Stimulated activated CD4-positive, alpha-beta T cell treated with anti-CD3 and anti-CD28 coated beads, Interleukin-4, amount 100 ng/mL, for 24 hours (primary cell): ENCODE measurements around the gene SLC7A10.
"Not testable (repeated sequence)": the region's sequence is repeated elsewhere in the genome, so short reads cannot be mapped to it uniquely, and the experiment has no call there.

Source experiments
- DNase-seq: peaks from one replicate; pipeline ENCODE4 v3.0.0-alpha.2; 2020

Gene SLC7A10

DNA sequence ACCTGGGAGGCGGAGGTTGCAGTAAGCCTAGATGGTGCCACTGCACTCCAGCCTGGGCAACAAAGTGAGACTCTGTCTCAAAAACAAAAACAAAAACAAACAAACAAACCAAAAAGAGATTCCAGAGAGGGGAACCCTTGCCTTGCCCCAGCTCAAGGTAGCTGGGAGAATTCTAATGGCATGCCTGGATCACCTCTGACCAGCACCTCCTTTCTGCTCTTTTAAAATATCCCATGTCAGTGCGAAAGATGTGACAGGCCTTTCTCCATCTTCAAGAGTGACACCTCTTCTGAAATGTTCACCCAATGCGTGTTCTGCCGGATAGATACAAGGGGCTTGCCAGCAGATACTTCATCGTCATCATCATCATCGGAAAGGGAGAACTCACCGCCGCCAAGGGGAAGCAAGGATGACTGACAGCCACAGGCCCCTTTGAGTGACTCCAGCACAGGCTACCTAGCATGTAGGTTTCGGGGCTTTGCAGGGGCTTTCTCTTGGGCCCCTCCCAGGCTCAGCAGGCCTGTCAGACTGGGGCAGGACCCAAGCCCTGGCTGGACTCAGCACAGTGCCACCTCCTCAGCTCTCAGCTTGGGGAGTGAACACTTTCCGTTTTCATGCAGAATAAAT, 50.4 kb downstream of the SLC7A10 start:
- no peak for DNase-seq

DNA sequence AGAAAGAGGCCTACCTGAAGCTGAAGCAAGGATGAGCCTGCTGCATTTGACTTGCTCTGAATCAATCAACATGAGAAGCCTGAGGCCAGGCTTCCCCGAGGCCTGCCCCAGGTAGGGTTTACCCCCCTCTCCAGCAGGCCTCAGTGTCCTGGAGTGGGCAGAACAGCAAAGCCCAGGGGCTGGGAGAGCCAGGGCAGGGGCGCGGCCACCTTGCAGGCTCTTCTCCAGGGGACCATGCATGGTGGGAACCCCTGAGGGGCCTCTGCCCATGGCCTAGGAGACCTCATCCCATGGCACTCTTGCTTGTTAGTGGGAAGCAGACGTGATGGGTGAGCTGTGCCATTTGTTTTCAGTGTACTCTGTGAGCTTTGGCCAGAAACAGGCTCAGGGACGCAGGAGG, 51.5 kb downstream of the SLC7A10 start:
- DNase-seq = no peak

DNA sequence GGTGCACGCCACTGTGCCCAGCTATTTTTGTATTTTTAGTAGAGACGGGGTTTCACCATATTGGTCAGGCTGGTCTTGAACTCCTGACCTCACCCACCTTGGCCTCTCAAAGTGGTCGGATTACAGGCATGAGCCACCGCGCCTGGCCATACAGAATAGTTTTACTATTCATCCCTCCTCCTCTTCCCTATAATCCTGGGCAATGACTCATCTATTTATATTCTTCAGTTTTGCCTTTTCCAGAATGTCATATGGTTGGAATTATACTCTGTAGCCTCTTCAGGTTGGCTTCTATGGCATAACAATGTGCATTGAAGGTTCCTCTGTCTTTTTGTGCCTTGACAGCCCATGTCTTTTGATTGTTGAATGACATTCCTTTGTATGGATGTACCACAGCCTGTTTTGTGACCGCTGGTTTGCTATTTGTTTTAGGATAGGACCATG, 53.7 kb downstream of the SLC7A10 start:
- no peak for DNase-seq

DNA sequence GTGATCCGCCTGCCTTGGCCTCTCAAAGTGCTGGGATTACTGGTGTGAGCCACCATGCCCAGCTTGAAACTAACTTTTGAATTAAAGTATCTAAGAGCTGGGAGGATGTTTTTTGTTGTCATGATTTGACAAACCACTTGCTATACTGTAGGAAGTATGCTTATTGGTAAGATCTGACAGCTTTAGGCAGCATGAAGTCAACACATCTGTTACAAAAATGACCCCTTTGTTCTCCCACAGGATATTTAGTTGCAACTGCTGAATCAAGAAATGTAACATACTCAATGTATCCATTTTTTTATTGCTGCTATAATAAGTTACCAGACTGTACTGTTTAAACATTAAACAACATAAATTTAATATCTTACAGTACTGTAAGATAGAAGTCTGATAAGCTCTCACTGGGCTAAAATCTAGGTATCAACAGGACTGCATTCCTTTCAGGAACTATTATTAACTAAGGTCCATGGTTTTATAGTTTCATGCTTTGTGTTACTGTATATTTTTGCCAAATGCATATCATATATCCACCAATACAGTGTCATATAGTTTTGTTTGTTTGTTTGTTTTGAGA, 54.3 kb downstream of the SLC7A10 start:
- DNase-seq = no peak

DNA sequence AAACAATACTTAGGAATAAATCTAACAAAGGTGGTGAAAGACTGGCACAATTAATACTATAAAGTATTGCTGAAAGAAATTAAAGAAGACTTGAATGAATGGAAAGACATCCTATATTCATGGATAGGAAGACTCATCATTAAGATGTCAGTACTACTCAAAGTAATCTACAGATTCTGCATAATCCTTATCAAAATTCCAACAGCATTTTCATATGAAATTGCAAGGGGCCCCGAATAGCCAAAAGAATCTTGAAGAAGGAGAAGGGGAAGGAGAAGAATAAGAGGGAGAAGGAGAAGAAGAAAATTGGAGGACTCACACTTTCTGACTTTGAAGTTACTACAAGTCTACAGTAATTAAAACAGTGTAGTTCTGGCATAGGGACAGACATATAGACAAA, 57.1 kb downstream of the SLC7A10 start:
- DNase-seq = no peak

DNA sequence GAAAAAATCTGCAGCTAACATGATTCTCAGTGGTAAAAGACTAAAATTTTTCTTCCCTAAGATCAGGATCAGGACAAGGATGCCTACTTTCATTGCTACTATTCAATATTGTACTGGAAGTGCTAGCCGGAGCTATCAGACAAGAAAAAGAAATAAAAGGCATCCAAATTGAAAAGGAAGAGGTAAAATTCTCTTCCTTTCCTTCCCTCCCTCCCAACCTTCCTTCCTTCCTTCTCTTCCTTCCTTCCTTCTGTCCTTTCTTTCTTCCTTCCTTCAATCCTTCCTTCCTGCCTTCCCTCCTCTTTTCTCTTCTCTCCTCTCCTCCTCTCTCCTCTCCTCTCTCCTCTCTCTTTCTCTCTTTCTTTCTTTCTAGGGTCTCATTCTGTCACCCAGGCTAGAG, 58.2 kb downstream of the SLC7A10 start:
- no peak for DNase-seq

DNA sequence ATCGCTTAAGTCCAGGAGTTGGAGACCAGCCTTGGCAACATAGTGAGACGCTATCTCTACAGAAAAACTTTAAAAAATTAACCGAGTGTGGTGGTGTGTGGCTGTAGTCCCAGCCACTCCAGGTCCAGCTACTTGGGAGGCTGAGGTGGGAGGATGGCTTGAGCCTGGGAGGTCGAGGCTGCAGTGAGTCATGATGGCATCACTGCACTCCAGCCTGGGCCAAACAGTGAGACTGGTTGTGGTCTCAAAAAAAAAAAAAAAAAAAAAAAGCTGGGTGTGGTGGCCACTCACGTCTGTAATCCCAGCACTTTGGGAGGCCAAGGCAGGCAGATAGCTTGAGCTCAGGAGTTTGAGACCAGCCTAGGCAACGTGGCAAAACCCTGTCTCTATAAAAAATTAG, 59.6 kb downstream of the SLC7A10 start:
- DNase-seq = not testable (repeated sequence)

DNA sequence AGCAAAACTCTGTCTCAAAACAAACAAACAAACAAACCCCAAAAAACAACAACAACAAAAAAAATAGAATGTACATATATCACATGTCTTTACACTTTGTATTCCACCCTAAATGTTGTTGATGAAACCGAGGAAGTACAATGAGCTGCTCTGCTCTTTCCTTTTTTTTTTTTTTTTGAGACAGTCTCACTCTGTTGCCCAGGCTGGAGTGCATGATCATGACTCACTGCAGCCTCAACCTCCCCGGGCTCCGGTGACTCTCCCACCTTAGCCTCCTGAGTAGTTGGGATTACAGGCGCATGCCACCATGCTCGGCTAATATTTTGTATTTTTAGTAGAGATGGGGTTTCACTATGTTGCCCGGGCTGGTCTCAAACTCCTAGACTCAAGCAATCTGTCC, 62.2 kb downstream of the SLC7A10 start:
- no peak for DNase-seq

DNA sequence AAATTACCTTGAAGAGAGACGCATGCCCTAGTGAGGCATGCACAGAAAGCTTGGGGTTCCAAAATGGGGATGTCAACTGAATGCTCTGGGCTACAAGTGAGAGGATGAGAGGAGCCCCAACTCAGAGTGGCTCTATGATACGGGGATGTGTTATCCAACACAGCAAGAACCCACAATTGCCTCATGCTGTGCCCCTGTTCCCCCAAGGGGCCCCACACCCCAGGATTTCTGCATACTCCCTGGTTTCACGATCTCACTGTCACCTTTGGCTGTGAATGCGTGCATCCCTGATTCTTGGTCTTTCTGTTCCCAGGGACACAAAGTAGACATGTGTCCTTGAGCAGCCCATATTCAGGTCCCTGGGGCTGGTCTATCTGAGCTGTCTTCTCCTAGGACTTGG, 64.4 kb downstream of the SLC7A10 start:
- no peak for DNase-seq

DNA sequence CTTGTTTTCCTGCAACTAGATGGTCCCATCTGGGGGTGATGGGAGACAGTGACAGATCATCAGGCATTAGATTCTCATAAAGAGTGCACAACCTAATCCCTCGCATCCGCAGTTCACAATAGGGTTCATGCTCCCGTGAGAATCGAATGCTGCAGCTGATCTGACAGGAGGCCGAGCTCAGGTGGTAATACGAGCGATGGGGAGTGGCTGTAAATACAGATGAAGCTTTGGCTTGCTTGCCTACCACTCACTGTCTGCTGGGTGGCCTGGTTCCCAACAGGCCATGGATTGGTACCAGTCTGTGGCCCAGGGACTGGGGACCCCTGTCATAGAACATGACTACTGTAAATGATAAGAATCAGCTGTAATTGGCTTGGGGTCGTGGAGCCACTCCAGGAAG, 65.8 kb downstream of the SLC7A10 start:
- no peak for DNase-seq

DNA sequence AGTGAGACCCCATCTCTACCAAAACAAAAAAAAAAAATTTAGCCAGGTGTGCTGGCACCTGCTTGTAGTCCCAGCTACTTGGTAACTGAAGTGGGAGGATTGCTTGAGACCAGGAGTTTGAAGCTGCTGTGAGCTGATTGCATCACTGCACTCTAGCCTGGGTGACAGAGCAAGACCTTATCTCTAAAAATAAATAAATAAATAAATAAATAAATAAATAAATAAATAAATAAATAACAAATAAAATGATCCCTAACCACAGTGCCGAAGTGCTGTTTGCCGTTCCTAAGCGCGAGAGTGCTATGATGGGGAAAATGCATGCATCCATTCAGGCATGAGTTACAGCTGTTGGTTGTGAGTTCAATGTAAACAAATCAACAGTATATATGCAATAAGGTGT, 66.5 kb downstream of the SLC7A10 start:
- no peak for DNase-seq
